HG02981 (cell line): ENCODE measurements around the gene LPP.

Experiments used
- ATAC-seq: cut with Tn5 transposase; IDR thresholded peaks from one replicate; pipeline ENCODE4 v1.9.1; 2021; ENCODE audit warnings: mild to moderate bottlenecking, moderate library complexity; ENCODE audit not compliant: unreplicated experiment

The LPP gene

DNA sequence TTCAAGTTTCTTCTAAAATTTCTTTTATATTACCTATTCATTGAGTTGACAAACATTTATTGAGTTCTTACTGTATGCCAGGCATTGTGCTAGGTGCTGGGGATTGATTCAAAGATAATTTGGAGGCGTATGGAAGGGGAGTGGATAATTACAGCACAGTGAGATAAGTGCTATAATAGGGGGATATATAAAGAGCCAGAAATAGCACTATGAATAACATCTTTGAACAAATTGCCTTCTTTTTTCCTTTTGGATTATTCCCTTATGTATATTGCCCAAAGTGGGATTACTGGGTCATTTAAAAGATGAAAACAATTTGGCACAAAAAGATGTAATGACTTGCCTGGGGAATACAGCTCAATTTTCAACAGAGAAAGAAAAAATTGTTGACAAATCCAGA, 64.6 kb downstream of the LPP start:
- no peak for ATAC-seq

GRCh38 chr3:188219147-188219546, 65.2 kb downstream of the LPP start:
- ATAC-seq = no peak

DNA sequence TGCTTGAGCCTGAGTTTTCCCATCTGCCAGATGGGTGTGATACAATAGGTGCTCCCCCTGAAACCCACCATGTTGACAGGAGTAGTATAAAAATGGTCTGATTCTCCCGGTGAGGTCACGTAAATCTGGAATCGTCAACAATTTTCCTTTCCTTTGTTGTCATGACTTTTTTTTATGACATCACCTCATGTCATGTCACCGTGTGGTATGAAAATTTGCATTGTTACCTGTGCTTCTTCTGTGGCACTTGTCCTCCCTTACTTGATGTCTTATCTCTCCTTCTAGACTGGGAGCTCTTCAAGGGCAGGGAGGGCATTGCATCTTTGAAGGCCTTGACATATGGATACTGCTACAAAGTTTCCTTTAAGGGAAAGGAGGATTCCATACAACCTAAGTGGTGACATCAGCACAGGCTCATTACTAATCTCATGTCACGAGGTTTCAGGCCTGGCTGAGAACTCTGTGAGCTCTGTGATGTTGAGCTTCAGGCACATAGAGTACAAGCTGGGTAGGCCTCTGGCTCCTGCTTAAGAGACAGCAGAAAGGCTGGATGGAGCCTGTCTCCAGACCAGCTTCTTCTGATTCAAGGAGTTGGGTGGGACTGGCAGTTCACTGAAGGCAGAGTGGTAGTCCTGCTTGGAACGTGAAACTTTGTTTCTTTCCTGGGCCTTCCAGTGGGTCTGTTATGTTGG, 66.3 kb downstream of the LPP start:
- ATAC-seq = no peak

- ATAC-seq = no peak
Measured at GRCh38 chr3:188220988-188221818, 67.2 kb downstream of the LPP start.

GRCh38 chr3:188223936-188224335, 70.0 kb downstream of the LPP start:
- no peak for ATAC-seq

- no peak for ATAC-seq
Measured at GRCh38 chr3:188227442-188227841, 73.5 kb downstream of the LPP start.

DNA sequence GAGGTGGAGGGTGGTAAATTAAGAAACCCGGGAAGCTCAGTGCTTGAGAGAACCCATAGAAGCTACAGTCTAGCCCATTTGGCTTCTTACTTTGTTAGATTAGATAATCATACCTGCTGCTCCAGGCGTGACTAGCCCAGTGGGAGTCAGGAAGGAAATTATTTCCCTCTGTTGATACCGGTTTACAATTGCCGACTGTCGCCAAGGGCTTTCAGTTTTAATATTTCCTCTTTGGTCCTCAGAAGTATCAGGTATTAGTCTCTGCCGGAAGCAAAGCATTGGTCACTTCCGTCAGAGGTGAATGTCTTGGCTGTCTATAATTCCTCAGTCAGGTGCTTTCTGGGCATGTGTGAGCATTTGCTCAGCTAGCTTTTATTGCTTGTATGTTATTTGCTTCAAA, 75.2 kb downstream of the LPP start:
- no peak for ATAC-seq

GRCh38 chr3:188229726-188230125, 75.8 kb downstream of the LPP start:
- no peak for ATAC-seq

DNA sequence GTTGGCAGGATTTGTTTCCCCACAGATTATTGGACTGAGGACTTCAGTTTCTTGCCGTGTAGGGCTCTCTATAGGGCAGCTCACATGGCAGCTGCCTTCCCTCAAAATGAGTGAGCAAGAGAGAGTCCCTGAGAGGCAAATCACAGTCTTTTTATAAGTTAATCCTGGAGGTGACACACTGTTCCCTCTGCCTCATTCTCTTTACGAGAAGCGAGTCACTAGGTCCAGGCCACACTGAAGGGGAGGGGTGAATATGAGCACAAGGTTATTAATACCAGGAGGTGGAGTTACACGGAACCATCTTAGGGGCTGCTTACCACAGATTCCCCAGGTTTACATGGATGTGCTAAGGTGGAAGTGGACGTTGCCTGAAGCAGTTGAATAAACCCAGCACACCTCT, 77.0 kb downstream of the LPP start:
- ATAC-seq = no peak

DNA sequence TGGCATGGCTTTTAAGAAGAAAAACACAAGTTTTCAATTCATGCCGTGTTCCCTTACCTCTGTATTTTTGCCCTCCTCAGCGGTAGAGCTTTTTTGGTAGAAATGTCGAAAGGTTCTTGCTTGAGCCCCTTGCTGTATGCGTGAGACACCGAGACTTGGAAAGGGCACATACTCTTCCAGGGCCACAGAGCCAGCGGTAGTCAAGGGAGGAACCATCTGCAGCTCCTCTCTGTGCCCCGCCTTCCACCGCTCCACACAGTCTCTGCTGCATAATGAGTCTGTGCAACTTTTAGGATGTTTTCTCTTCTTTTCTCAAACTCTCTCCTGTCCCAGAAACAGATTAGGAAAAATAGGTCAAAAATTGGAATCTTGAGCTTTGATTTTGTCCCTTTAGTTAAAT, 77.5 kb downstream of the LPP start:
- no peak for ATAC-seq

DNA sequence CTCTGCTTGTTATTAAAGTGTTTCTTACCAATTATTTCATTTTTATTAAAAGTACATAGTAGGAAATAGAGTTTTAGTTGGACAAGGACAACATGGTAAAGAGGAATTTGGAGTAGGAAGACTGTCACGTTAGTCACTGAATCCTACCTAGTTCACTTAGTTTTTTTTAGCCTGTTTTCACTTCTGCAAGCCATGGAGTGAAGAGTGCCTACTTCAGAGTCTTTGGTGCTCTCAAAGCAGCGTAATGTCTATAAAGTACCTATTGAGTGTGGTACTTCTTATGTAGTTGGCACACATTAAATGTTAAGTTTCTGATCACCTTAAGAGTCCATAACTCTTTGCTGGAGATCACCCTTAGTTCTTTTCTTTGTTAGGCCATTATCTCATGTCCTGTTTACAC, 78.7 kb downstream of the LPP start:
- no peak for ATAC-seq

GRCh38 chr3:188233320-188233719, 79.4 kb downstream of the LPP start:
- ATAC-seq = no peak

DNA sequence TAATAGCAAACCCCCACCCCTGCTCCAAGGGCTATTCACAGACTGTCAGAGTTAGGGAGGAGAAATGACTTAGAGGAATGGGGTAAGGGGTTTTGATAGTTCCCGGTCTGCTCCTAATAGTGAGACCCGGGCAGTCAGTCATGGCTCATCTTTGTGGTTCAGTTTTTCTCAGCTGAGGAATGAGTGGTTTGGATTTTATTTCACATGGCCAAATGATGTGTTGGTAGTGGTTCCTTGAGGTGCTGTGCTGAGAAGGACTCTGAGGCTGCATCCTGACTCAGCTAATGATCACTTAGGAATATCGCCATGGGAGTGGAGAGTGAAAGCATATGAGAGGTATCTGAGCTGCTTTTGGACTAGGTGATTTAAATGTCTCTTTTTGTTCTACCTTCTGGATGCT, 80.2 kb downstream of the LPP start:
- ATAC-seq = no peak

- ATAC-seq = no peak
Measured at GRCh38 chr3:188236271-188236670, 82.3 kb downstream of the LPP start.

GRCh38 chr3:188239035-188239434, 85.1 kb downstream of the LPP start:
- no peak for ATAC-seq

DNA sequence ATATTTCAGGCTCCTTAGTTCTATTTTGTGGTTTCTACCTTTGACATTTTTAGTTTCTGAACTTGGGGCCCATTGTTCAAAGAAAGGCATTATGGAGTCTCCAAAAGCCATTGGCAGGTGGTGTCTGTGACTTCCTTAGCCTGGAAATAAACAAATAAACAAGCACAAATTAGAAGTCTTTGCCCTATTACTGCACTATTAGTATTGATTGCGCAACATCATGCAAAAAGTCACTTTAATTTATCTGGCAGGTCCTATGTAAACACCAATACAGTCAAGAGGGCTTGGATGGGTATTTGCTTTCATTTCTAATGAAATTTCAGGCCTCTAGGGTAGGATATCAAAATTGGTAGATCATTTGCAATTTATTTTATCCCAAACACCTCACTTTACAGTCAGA, 85.6 kb downstream of the LPP start:
- no peak for ATAC-seq

DNA sequence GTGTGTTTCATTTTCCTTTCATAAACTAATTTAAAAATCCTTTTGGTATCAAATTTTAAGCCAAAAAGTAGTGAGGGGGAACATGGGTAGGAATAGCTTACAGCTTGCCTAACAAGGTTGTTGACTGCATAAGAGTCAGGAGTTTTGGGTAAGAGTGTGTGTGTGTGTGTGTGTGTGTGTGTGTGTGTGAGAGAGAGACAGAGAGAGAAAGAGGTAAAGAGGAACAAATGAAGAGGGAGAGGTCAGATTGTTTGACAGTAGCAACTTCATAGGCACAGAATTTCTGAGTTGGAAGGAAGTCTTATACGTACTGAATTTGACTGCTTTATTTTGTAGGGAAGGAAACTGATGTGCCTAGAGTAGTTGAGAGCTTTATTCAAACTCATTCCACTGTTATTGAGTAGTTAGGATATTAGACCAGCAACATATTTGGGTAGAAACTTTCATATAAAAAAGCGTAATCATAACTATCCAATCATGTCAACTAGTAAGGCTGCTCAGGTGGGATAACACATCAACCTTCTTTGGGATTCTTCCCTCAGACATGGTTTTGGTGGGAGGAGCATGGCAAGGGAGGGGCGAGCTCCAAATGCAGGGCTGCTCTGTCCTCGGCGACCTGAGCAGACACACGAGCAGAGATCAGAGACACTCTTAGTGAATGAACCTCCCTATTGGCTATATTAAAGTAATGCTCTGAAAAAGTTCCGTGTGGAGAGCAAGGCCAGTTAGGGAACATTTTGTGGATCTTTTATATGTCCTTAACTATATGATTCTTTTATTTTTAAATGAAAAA, 86.4 kb downstream of the LPP start:
- no peak for ATAC-seq

DNA sequence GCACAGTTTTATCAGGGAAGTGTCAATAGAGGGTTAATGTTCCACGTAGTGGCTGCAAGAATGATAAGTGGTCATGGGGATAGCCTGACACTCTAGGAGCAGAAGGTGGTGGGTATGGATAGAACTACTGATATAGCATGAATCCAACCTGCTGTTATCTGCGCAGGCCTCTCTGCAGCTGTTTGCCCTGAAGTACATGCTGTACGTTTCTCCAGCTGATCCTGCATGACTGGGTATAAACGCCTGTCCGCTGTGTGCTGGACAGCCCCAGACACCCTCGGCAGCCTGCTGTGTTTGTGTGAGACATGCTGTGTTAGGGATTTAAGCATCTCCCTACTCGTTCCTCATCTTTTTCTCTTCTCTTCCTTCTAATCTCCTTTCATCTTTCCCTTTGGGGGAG, 87.1 kb downstream of the LPP start:
- ATAC-seq = no peak

GRCh38 chr3:188241883-188242282, 87.9 kb downstream of the LPP start:
- no peak for ATAC-seq

DNA sequence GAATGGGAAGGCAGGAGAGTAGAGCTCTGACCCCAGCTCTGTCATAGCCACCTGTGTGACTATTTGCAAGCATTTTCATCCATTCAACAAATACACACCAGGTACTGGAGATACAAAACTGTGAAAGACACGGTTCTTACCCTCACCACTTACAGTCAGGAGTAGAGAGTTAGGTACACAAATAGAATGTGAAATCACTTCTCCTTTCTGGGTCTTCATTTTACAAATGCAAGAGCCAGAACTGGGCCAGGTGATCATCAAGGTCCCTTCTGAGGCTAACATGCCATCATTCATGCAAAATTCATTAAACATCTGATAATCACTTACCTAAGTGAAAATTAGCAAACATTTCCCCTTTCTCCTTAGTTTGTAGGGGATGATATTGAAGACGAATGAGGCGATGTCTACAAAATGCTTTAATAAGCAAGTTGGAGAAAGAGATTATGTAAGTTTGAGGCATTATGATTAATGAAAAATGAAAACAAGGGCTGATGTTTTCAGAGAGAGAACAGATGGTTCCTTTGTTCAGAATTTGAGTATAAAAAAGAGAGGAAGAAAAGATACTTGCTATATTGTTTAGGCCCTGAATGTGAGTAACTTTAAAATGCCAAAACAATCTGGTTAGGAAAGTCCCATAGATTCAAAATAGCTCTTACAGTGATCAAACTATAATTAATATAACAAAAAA, 88.6 kb downstream of the LPP start:
- ATAC-seq = no peak

- ATAC-seq = no peak
Measured at GRCh38 chr3:188243124-188243795, 89.3 kb downstream of the LPP start.
